GF-D8 (cell line): Measurements from ENCODE around the gene PRSS50.

ENCODE experiments used
- DNase-seq: peaks from one replicate; lab custom pipeline; 2025; lab: John Stamatoyannopoulos, UW

Gene PRSS50

GRCh38 chr3:46725621-46726314 is 8.1 kb upstream of the PRSS50 start:
- no peak for DNase-seq

DNA sequence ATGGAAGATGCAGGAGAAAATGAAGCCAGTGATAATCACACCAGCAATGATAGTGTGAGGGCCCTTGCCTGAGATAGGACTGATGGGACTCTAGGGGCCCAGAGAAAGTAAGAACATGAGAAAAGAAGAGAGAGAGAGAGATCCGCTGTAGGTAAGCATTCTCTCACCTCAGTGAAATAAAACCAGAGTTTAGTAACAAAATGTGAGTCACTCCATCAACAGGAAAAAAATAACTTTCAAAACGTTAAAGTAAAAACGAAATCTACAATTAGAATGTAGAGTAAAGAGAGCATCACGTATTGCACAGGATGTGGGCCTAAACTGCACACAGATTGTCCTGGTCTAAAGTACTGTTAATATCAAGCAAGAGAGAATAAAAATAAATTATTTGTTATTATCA is 6.8 kb upstream of the PRSS50 start:
- DNase-seq, result no peak

GRCh38 chr3:46722443-46722842 is 4.8 kb upstream of the PRSS50 start:
- no peak for DNase-seq

DNA sequence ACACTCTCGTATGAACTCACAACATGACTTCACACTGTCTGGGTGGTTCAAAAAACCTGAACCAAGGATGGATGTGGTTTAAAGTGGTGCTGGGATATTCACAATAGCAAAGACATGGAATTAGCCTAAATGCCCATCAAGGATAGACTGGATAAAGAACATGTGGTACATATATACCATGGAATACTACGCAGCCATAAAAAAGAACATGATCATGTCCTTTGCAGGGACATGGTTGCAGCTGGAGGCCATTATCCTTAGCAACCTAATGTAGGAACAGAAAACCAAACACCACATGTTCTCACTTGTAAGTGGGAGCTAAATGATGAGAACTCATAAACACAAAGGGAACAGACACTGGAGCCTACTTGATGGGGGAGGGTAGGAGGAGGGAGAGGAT is 3.3 kb upstream of the PRSS50 start:
- no peak for DNase-seq

DNA sequence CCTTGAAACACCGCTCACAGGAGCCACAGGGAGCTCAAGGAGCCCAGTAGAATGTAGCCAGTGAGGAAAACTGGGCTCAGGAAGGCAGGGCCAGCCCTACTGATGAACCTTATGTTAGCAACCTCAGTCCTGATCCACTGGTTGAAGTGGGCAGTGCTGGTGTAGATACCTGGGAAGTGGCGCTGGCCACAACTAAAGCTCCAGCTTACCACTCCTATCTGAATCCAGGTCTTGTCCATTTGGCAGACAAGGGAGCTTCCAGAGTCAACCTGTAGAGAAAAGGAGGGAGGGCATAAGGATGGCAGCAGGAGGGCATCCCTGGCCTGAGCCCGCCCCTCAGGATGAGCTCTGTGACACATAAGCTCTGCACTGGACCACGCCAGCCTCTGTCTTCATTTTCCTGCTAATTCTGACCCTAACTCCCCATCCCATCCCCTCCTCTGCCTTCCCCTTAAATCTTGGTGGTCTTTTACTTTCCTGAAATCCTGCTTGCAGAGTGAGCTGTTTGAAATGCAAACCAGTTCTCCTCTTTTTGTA is 2.1 kb upstream of the PRSS50 start:
- DNase-seq, result no peak

DNA sequence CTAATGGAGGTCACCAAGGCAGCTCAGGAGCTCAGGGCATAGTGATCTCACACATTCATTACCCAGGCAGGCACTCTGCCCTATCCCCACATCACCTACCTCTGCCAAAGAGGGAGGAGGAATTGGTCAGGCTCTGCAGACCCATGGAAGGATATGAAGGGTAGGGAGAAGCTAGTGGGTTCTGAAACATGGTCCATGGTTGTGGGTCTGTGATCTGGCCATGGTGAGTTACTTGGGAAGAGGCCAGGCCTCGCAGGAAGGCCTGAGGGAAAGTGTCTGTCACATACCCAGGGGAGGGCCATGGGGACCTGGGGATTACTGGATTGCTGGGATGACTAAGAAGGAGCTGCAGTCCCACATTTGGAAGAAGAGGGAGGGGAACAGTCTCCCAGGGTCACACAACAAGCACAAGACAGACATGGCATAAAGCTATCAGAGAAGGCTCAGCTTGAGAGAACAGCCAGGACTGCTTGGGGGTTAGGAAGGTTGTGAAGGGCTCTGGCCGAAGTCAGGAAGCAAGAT is 1.4 kb upstream of the PRSS50 start:
- DNase-seq, result no peak

- no peak for DNase-seq
Measured at GRCh38 chr3:46716461-46717441, 918 bp downstream of the PRSS50 start.

- DNase-seq, result no peak
Measured at GRCh38 chr3:46715507-46716175, 2.0 kb downstream of the PRSS50 start.

GRCh38 chr3:46714728-46715506 is 2.8 kb downstream of the PRSS50 start:
- DNase-seq, result no peak

DNA sequence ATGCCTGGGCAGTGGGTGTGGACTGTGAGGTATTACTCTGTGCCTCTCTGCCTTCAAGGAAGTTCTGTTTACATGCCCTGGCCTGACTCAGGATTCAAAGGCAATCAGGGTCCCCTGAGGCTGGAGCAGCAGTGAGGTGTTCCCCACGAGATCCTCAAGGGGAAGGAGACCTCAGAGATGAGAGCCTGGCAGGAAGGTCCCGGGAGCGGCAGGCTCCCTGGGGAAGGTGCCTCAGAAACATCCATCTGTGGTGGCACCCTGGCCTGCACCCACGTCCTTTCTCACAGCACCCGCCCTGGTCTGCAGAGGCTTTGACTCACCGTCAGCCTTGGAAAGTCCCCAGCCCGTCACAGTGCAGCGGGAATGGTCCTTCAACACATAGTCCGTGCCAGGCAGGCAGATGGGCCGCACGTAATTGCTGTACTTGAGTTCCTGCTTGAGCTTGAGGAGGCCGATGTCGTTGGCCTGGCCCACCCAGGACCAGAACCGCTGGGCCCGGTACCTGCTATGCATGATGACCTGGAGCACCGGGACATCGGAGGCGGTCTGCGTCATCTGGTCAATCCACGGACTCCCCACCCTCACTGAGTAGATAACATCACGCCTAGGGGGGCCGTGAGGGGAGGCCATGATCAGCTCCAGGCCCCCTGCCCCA is 3.6 kb downstream of the PRSS50 start:
- no peak for DNase-seq

DNA sequence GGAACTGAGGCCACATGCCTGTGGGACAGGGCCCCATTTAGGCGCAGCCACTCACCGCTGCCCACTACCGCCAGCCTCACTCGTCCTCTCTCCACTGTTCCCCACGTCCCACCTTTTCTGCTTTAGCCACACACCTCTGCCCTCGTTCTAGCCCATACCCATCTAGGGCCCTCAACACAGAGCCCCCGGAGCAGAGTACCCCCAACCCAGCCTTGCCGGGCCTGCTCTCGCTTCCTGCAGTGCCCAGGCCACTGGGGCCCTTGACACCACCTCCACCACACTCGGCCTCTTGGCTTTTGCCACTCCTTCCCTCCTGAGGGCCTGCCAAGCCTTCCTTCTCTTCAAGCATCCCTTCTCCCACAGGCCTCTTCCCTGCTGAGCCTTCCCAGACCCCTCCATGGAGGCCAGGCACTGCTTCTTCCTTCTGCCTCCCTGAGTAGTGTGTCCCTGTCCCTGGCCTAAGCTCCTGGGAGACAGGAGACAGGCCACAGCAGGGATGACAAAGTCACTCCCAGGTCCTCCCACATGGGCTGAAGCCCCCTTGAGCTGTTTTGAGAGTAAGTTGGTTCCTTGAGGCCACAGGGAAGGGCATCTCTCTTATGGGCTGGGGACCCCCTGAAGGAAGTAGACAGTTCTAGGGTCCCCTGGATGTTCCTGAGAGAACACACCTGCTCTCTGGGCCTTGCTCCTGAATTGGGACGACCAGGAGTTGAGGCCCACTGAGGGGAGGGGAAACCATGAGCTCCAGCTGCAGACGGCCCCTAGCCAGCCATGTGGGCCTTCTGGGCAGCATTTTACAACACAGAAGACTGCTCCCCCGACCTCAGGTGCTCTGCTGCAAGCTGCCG is 4.4 kb downstream of the PRSS50 start:
- DNase-seq, result no peak

- DNase-seq, result no peak
Measured at GRCh38 chr3:46712191-46713049, 5.2 kb downstream of the PRSS50 start.

DNA sequence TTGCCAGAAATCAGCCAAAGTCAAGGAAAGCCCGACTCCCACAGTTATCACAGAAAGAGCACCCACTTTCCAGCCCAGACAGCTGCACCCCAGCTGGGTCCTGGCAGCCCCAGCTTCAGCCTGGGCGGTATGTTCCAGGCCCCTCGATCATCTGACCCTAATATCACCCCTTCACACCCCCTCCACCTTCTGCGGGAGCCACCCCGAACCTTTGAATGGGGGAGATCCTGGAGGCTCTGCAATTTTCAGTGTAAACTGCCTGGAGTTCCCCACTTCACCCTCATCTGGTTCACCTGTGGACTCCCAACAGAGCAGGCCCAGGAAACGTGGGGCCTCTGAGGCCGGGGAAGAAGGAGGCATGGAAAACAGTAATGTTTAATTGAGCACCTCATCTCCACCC is 5.9 kb downstream of the PRSS50 start:
- no peak for DNase-seq

- DNase-seq, result no peak
Measured at GRCh38 chr3:46711305-46711704, 6.4 kb downstream of the PRSS50 start.

GRCh38 chr3:46710671-46711295 is 6.9 kb downstream of the PRSS50 start:
- DNase-seq, result no peak

GRCh38 chr3:46710229-46710628 is 7.4 kb downstream of the PRSS50 start:
- DNase-seq, result no peak

DNA sequence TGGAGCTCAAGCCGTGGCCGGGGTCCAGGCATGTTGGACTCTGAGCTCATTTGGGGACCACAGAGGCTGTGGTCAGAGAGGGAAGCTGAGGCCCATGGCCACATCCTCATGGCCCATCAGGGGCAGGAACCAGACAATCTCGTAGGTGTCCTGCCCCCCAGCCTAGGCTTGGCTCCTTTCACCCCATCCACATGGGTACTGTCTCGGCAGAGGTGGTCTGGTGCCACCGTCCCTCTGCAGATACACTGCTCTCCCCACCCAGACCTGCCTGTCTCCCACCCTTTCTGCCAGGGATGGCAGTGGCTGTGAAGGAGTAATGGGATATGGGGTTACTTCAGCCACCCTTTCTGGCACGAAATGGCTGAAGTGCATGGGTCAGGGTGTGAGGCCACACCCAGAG is 7.9 kb downstream of the PRSS50 start:
- no peak for DNase-seq

- DNase-seq, result no peak
Measured at GRCh38 chr3:46709157-46709654, 8.5 kb downstream of the PRSS50 start.
